T-cell (primary cell): ENCODE results near the gene RAET1G. TPM values are rescaled to one million over a fixed set of nuclear protein-coding genes. Genes with fewer than 3 reads are reported as not detected.
"Not testable (repeated sequence)": the region's sequence is repeated elsewhere in the genome, so short reads cannot be mapped to it uniquely, and the experiment has no call there.

Source experiments
- ATAC-seq, 4 experiments: fragments of 200-7000 bp in 3 of 4; fragments of 150-1000 bp in 1 of 4; cut with Tn5 transposase; replicated peaks in 1 of 4; 1 replicate in 3 of 4; 2 replicates in 1 of 4; pipeline ENCODE4 v1.10.0; 2021; ENCODE audit warnings: moderate library complexity in 3 of 4, mild to moderate bottlenecking in 2 of 4, moderate number of reproducible peaks in 1 of 4
- CTCF ChIA-PET, 2 donors: fragments of 300-600 bp; sonication (Branson Sonifier 250); formaldehyde crosslinking; loops; one replicate each; lab custom pipeline; 2022; ENCODE audit warnings: antibody characterized with exemption in 2 of 2; lab: Charles Lee
- POLR2A ChIA-PET, 2 donors: fragments of 300-600 bp; sonication (Branson Sonifier 250); formaldehyde crosslinking; loops; one replicate each; lab custom pipeline; 2022; ENCODE audit warnings: antibody characterized with exemption in 2 of 2; lab: Charles Lee
- DNase-seq, 35 experiments: peaks; one replicate each; pipeline versions ENCODE4 v3.0.0 to v3.0.0-alpha.2; 2013 to 2023
- H3K27ac ChIP-seq: one replicate; pipeline ENCODE4 v1.5.1; 2013; ENCODE audit warnings: low read length
- H3K27me3 ChIP-seq, 2 experiments: replicated peaks in 1 of 2; 1 replicate in 1 of 2; 2 replicates in 1 of 2; pipeline versions ENCODE4 v1.6.1 to v1.7.0; 2013; ENCODE audit warnings: low read length in 1 of 2, mixed read lengths in 1 of 2; ENCODE audit not compliant: control insufficient read depth in 2 of 2, insufficient read depth in 2 of 2; ENCODE audit errors: extremely low read depth in 1 of 2
- H3K36me3 ChIP-seq, 2 donors: 1 replicate in 1 of 2; 2 replicates in 1 of 2; pipeline versions ENCODE4 v1.6.1 to v1.7.0; 2013; ENCODE audit warnings: low read length in 1 of 2; ENCODE audit not compliant: control insufficient read depth in 2 of 2, insufficient read depth in 1 of 2; ENCODE audit errors: extremely low read depth in 1 of 2
- H3K4me1 ChIP-seq, 2 experiments: 1 replicate in 1 of 2; 2 replicates in 1 of 2; pipeline versions ENCODE4 v1.6.1 to v1.7.0; 2013; ENCODE audit warnings: low read length in 2 of 2, mixed read lengths in 1 of 2; ENCODE audit not compliant: insufficient read depth in 2 of 2, control insufficient read depth in 1 of 2; ENCODE audit errors: extremely low read depth in 1 of 2
- H3K4me3 ChIP-seq, 2 donors: 1 replicate in 1 of 2; 2 replicates in 1 of 2; pipeline versions ENCODE4 v1.5.1 to v1.7.0; 2013; ENCODE audit warnings: mild to moderate bottlenecking in 2 of 2, low read length in 1 of 2, moderate library complexity in 1 of 2; ENCODE audit not compliant: control insufficient read depth in 1 of 2; ENCODE audit errors: extremely low read depth in 1 of 2
- H3K9me3 ChIP-seq: 2 replicates; pipeline ENCODE4 v1.7.0; 2013
- H3K27ac Mint-ChIP-seq, 2 donors: one replicate each; pipeline ENCODE4 v1.8.0; 2020 to 2021; ENCODE audit warnings: mild to moderate bottlenecking in 2 of 2, mixed read lengths in 2 of 2
- H3K27me3 Mint-ChIP-seq, 2 donors: one replicate each; pipeline ENCODE4 v1.8.0; 2021 to 2022; ENCODE audit warnings: mixed read lengths in 2 of 2
- H3K36me3 Mint-ChIP-seq: one replicate; pipeline ENCODE4 v1.8.0; 2021; ENCODE audit warnings: mixed read lengths
- H3K4me1 Mint-ChIP-seq, 3 donors: one replicate each; pipeline ENCODE4 v1.8.0; 2020 to 2022; ENCODE audit warnings: mixed read lengths in 3 of 3, mild to moderate bottlenecking in 1 of 3
- H3K4me3 Mint-ChIP-seq, 3 donors: one replicate each; pipeline ENCODE4 v1.8.0; 2020 to 2022; ENCODE audit warnings: mild to moderate bottlenecking in 3 of 3, mixed read lengths in 3 of 3, moderate library complexity in 3 of 3
- H3K9me3 Mint-ChIP-seq, 3 donors: one replicate each; pipeline ENCODE4 v1.8.0; 2020 to 2022; ENCODE audit warnings: mixed read lengths in 3 of 3
- WGBS: methylation state at CpG from one replicate; pipeline ENCODE4 v1.1.5; 2013; ENCODE audit warnings: missing lambda C conversion rate; ENCODE audit not compliant: insufficient coverage; 5-methylcytosine and 5-hydroxymethylcytosine counted together
- total RNA-seq, 35 experiments: library from RNA in 6 of 35; stranded (reverse) in 6 of 35; fragments of 120-200 nt in 1 of 35; gene quantifications; one replicate each; pipeline versions ENCODE4 v1.2.1 to v1.2.4 and lab custom pipeline; 2013 to 2026

The RAET1G gene
- total RNA-seq, 5 donors from 2014 or later (not counting 1 experiment from before 2014, with no cell fraction given): not detected

DNA sequence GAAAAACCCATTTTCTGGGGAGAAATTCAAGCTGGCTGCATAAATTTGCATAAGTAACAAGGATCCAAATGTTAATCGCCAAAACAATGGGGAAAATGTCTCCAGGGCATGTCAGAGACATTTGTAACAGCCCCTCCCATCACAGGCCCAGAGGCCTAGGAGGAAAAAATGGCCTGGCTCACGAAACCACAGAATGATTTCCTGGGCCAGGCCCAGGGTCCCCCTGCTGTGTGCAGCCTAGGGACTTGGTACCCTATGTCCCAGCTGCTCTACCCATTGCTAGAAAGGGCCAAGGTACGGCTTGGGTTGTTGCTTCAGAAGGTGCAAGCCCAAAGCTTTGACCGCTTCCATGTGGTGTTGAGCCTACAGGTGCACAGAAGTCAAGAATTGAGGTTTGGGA lies 14.4 kb downstream of the RAET1G start:
- H3K27ac Mint-ChIP-seq, H3K36me3 ChIP-seq, DNase-seq, H3K36me3 Mint-ChIP-seq, H3K4me1 Mint-ChIP-seq, H3K4me3 Mint-ChIP-seq, H3K4me1 ChIP-seq, H3K27ac ChIP-seq, H3K4me3 ChIP-seq, CTCF ChIA-PET, H3K9me3 ChIP-seq, ATAC-seq: not testable (repeated sequence)
- Mint-ChIP-seq H3K9me3 (peaks cover 4 to 10% (median 9%) of the 10 kb centered on the region in 3 donors), H3K27me3 (peaks cover 8 to 16% of the 10 kb centered on the region in 2 donors)
- WGBS: 76% methylated on average over 3 of the region's 4 CpGs
- POLR2A ChIA-PET: interaction anchor here in 1 of 2 donors (0.6 kb wide), 1 partner anchor 36 kb away, joined by 5 read pairs; no protein-coding TSS in a partner anchor
- H3K27me3 ChIP-seq: peaks cover 0 to 46% of the 10 kb centered on the region in 2 experiments

DNA sequence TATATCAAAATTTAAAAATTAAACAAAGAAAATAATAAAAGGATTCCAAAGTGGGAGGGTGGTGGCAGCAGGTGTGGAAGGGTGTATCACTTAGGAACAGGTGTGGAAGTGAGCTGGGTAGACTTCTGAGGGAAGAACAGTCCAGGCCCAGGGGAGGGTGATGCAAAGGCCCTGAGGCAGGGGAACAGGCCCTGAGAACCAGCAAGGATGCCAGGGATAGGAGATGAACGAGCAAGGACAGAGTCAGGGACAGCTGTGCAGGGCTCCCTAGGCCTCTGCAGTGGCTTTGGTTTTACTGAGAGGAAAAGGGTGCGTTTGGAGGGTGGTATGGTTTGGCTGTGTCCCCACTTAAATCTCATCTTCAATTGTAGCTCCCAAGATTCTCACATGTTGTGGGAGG lies 15.6 kb downstream of the RAET1G start:
- ChIA-PET CTCF (no interaction called here), POLR2A (no interaction called here)
- Histone ChIP-seq H3K27me3 (peaks cover 0 to 42% of the 10 kb centered on the region in 2 experiments), H3K36me3 (no peaks in the 10 kb centered on the region), H3K4me3 (no peak overlapping the region), H3K9me3 (no peaks in the 10 kb centered on the region), H3K27ac (no peak overlapping the region), H3K4me1 (no peaks in the 10 kb centered on the region)
- Mint-ChIP-seq H3K9me3 (peaks cover 4 to 10% (median 9%) of the 10 kb centered on the region in 3 donors), H3K4me1 (no peaks in the 10 kb centered on the region), H3K4me3 (no peak overlapping the region), H3K27ac (no peak overlapping the region), H3K27me3 (peaks cover 14 to 19% of the 10 kb centered on the region in 2 donors), H3K36me3 (peaks cover 4% of the 10 kb centered on the region)
- ATAC-seq: no peak
- no CpG with 5 or more reads among the region's 2 CpGs for WGBS
- no peak for DNase-seq

DNA sequence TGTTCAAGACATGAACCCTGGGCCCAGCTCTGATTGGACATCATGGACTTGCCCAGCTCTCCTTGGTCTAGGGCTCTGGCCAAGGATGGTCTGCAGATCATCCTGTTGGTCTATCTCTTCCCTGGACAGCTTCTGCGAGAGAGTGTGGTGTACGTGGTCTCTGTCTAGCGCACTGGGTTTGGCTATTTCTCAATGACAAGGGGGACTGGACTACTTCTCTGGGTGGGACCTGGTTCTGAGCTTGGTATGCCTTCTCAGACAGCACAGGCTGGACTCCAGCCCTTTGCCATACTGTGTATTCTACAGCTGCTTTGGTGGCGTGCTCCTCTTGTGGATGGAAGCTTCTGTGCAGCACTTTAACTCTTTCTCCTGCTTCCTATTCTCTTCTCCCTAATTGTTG lies 16.5 kb downstream of the RAET1G start:
- H3K4me3 ChIP-seq: no peak overlapping the region

DNA sequence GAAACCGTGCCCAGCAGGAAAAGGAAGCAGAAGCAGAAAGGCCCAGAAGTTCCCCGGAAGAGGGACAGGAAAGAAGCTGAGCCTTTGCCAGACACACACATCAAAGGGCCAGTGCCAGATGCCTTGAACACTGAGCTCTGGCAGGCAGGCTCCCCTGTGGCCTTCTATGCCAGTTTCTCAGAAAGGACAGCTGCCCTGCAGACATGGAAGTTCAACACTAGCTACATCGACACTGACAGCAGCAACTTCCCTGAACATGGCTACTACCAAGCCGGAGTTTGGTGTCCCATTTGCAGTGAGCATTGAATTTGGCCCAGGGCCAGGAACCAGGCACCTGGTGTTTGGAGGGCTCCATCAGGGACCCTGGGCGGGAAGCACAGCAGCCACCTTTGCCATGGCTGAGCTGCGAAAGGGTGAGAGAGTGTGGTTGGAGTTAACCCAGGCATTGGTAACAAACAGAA lies 17.0 kb downstream of the RAET1G start:
- Histone ChIP-seq H3K27ac (no peak overlapping the region), H3K9me3 (no peaks in the 10 kb centered on the region), H3K27me3 (peaks cover 0 to 42% of the 10 kb centered on the region in 2 experiments), H3K4me3 (no peak overlapping the region), H3K4me1 (no peaks in the 10 kb centered on the region), H3K36me3 (no peaks in the 10 kb centered on the region)
- Mint-ChIP-seq H3K36me3 (peaks cover 4% of the 10 kb centered on the region), H3K27ac (no peak overlapping the region), H3K4me3 (no peak overlapping the region), H3K27me3 (peaks cover 14 to 19% of the 10 kb centered on the region in 2 donors), H3K9me3 (peaks cover 4 to 10% (median 9%) of the 10 kb centered on the region in 3 donors), H3K4me1 (no peaks in the 10 kb centered on the region)
- DNase-seq (no peak), ATAC-seq (no peak)
- ChIA-PET CTCF (interaction anchor here in 1 of 2 donors (1.0 kb wide), 1 partner anchor 49 kb away, joined by 3 read pairs; no protein-coding TSS in a partner anchor), POLR2A (interaction anchor here (0.5 kb wide), 3 partner anchors 185 to 895 kb away, joined by 4 to 6 read pairs (median 6); no protein-coding TSS in a partner anchor)
- WGBS: 76% methylated on average over 5 of the region's 6 CpGs

More for the DNA sequence above, 16.5 kb downstream of the RAET1G start:
- Mint-ChIP-seq H3K36me3 (peaks cover 4% of the 10 kb centered on the region), H3K4me3 (no peak overlapping the region), H3K27me3 (peaks cover 14 to 19% of the 10 kb centered on the region in 2 donors), H3K27ac (no peak overlapping the region), H3K9me3 (peaks cover 4 to 10% (median 9%) of the 10 kb centered on the region in 3 donors), H3K4me1 (no peaks in the 10 kb centered on the region)
- Histone ChIP-seq H3K27ac (no peak overlapping the region), H3K4me1 (no peaks in the 10 kb centered on the region), H3K9me3 (no peaks in the 10 kb centered on the region), H3K27me3 (peaks cover 0 to 39% of the 10 kb centered on the region in 2 experiments), H3K36me3 (no peaks in the 10 kb centered on the region)
- ChIA-PET CTCF (no interaction called here), POLR2A (interaction anchor here (0.5 kb wide), 3 partner anchors 185 to 895 kb away, joined by 4 to 6 read pairs (median 6); no protein-coding TSS in a partner anchor)
- WGBS: 100% methylated on average over 3 of the region's 4 CpGs
- ATAC-seq (no peak), DNase-seq (no peak)

DNA sequence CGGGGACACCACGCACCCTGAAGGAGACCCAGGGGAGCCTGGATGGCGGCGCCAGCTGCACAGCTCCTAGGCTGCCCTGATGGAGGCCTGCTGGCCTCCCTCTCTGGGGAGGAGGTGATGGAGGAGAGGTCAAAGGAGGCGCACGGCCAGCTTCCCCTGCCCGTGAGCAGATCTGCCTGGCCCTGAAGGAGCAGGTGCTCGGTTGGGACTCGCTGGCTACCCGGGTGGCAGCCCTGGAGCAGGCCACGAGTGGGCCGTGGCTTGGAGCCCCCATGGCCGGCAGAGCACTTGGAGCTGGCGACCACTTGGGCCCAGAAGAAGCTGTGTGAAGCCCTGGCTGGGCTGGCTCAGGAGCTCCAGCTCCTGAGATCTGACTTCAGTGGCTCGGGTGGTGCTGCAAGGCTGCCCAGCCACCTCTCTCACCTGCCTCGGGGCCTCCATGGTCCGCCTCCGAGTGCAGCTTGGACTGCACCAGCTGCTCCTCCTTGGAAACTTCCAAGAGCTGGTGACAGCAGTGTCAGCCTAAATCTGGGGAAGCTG lies 17.5 kb downstream of the RAET1G start:
- DNase-seq: no peak
- Mint-ChIP-seq H3K36me3 (peaks cover 4% of the 10 kb centered on the region), H3K9me3 (peaks cover 4 to 10% (median 9%) of the 10 kb centered on the region in 3 donors), H3K27me3 (peaks cover 9 to 16% of the 10 kb centered on the region in 2 donors), H3K27ac (no peak overlapping the region), H3K4me3 (no peak overlapping the region), H3K4me1 (no peaks in the 10 kb centered on the region)
- ChIA-PET POLR2A (no interaction called here), CTCF (interaction anchor here in 1 of 2 donors (1.0 kb wide), 1 partner anchor 49 kb away, joined by 3 read pairs; no protein-coding TSS in a partner anchor)
- no peak overlapping the region for H3K4me3 ChIP-seq
- WGBS: 85% methylated on average over 15 of the region's 18 CpGs
- H3K27me3 ChIP-seq: peaks cover 0 to 41% of the 10 kb centered on the region in 2 experiments
- ATAC-seq: no peak
- no peaks in the 10 kb centered on the region for H3K36me3 ChIP-seq
- H3K4me1 ChIP-seq: no peaks in the 10 kb centered on the region
- no peaks in the 10 kb centered on the region for H3K9me3 ChIP-seq
- no peak overlapping the region for H3K27ac ChIP-seq

DNA sequence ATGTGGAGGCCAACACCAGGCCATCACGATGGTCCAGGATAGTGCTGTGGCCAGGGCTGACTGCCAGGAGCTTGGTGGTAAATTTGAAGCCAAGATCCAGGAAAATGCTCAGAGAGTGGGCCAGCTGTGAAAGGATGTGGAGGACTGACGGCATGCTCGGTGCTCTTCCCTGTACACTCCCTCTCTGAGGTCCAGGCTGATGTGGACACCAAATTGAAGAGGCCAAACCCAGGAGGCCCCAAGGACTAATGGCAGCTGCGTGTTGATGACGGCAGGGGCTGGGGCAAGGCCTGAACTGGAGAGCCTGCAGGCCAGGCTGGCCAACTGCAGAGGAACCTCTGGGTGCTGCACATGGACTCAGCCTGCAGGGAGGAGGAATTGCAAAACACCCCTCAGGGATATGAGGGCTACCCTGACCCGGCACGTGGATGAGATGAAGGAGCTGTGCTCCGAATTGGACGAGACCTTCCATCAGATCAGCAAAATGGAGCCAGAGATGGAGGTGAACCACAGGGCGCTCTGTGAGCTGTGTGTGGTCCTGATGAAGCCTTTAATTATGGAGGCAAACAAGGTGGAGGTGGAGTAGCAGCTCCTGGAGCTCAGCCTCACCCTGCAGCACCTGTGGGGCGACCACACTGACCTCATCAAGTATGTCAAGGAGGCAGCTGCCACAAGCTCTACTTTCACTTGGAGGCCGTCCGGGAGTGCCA lies 18.1 kb downstream of the RAET1G start:
- no peak overlapping the region for H3K27ac Mint-ChIP-seq
- POLR2A ChIA-PET: no interaction called here

More for the DNA sequence above, 18.1 kb downstream of the RAET1G start:
- Mint-ChIP-seq H3K27me3 (peaks cover 7 to 10% of the 10 kb centered on the region in 2 donors), H3K9me3 (peaks cover 4 to 10% (median 9%) of the 10 kb centered on the region in 3 donors), H3K4me1 (no peaks in the 10 kb centered on the region), H3K4me3 (no peak overlapping the region), H3K36me3 (peaks cover 4% of the 10 kb centered on the region)
- no peak overlapping the region for H3K27ac ChIP-seq
- H3K9me3 ChIP-seq: no peaks in the 10 kb centered on the region
- 78% methylated on average over 7 of the region's 13 CpGs for WGBS
- CTCF ChIA-PET: interaction anchor here (0.7 to 1.0 kb wide), 2 partner anchors 48 to 902 kb away, joined by 3 read pairs; no protein-coding TSS in a partner anchor
- H3K36me3 ChIP-seq: no peaks in the 10 kb centered on the region
- peaks cover 0 to 39% of the 10 kb centered on the region in 2 experiments for H3K27me3 ChIP-seq
- ATAC-seq: no peak
- DNase-seq: no peak
- H3K4me1 ChIP-seq: no peaks in the 10 kb centered on the region
- no peak overlapping the region for H3K4me3 ChIP-seq
